ENCODE results near the gene ASXL1.

ASXL1 gene

DNA sequence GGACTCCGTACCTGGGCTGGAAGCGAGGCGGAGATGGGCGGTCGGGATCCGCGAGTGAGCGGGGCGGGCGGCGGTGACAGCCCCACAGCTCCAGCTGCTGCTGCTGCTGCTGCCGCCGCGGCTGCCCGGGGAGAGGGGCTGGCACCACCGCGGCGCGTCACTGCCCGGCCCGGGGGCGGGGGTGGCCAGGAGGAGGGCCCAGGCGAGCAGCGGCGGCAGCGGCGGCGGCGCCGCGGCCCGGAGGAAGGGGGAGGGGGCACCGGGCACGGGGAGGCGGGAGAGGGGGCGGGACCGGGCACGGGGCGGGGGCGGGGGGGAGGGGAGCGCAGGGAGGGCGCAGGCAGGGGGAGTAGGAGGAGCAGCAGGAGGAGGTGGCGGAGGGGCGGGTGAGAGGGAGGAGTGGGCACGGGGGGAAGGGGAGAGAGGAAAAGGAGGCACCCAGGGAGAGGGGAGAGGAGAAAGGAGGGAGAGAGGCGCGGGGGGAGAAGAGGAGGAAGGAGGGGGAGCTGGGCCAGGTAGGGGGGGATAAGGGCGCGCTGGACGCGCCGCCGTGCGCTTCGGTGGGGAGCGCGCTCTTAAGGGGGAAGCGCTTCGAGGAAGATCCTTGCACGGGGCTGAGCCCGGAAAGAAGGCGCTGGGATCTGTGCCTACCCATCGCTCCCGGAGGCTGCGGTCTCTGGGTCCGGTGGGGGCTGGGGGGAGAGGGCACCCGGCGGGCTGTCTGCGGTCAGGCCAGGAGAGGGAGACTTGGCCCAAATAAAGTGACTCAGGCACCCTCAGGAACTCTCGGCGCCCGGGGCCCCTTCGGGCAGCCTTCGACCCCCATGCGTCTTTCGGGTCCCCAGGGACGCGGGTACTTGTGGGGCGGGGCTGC is 125.5 kb downstream of the ASXL1 start:
- DNase-seq: peak; percentile 90

DNA sequence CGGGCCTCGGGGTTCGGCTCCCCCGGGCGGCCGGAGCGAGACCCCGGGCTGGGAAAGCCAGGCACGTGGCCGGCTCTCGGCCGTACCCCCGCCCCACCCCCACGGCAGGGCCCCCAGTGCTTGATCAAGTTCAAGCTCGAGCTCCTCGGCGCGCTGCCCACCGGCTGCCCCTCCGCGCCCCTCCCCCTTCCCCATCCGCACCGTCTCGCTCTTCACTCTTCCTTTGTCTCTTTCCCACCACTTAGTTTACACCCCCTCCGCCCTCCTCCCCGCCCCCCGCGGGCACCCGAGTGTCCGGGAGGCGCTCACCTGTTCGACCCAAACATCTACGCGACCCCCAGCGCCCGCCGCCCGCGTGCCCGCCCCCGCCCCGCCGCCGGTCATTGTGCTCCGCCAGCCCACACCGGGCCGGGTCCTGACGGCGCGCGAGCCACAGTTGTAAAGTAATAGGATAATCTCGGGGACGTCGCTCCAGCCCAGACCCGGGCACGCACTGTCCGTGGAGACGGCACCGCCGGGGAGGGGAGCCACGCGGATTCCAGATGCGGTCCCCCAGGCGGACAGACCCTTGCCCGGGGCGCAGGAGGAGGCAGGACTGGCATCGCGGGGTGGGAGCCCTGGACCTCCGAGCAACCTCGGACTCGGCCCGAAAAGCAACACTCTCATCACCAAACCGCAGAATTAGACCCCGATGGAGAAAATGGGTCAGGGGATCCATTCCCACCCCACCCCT is 126.3 kb downstream of the ASXL1 start:
- peak; percentile 83 for DNase-seq

DNA sequence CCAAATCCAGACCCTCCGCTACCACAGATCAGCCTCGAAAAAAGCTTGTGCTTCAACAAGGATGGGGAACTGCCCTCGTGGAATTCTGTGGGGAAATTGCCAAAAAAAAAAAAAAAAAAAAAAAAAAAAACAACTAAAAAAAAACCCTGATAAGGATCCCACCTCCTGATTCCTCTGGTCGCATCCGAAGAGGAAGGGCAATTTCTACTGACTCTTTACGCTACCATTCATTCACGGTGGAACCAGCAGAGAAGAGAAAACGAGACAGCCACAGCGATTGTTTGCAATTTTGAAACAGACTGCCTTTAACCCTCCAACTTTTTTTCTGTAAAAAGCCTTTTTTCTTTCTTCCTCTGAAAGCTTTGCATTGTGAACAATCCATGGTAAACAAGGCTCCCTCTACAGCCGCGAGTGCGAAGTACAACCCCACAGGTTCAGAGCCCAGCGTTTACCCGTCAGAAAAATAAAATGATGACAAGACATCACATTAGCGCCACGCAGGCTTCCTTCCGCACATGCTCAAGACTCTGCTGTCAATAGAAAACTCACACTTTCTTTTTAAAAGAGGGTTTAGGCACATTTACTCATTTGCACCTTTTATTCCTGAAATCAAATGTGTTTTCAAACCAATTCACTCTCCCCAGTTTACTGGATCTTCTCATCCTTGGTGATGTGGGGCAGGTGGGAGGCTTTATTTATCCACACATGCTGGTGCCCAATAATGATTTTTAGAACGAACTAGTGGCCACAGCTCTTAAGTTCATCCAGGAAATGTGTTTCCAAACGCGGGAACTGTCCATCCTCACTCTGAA is 127.0 kb downstream of the ASXL1 start:
- DNase-seq: peak; percentile 80

DNA sequence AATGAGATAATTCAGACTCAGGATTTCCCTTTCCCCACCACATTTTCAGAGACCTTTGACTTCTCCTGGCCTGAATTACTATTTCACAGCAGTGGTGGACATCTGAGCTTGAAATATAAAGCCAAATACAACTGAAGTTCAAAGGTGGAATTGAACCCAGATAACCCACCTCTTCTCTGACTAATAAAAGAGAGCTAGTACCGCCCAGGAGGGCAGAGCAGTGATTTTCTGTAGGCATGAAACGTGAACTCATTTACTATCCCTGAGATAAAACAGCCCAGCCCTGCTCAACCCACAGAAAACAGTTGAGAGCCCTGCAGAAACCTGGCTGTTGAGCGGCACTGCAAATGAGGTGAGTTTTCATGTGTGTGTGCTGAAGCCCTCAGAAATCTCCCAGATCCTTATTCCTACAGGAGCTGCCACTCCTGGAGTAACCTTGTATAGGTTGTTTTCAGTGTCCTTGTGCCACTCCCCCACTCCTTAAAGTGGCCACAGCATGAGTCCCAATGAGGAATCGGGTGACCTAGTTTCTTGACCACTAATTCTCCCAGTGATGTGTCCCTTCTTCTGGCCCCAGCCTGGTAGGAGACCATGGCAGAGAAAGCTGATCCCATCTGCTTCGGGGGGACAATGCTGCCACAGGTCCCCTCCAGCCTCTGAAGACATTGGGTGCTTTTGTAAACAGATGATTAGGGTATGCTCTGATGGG is 127.8 kb downstream of the ASXL1 start:
- DNase-seq: no peak

DNA sequence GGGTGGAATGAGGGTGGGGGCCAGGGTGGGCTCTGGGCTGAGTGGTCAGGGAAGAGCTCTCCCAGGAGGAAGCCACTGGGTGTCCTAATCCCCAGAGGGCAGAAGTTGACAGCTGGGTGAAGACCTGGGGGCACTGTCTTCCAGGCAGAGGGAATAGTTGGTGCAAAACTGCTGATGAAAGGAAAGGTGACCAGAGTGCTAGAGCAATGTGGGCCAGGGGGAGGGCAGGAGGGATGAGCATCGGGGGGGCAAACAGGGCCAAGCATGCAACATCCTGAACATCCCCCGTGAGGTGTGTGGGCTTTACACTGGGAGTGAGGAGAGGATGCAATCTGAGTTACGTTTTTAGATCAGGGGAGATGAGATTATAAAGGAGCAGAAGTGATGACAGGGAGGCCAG is 129.2 kb downstream of the ASXL1 start:
- DNase-seq: no peak

DNA sequence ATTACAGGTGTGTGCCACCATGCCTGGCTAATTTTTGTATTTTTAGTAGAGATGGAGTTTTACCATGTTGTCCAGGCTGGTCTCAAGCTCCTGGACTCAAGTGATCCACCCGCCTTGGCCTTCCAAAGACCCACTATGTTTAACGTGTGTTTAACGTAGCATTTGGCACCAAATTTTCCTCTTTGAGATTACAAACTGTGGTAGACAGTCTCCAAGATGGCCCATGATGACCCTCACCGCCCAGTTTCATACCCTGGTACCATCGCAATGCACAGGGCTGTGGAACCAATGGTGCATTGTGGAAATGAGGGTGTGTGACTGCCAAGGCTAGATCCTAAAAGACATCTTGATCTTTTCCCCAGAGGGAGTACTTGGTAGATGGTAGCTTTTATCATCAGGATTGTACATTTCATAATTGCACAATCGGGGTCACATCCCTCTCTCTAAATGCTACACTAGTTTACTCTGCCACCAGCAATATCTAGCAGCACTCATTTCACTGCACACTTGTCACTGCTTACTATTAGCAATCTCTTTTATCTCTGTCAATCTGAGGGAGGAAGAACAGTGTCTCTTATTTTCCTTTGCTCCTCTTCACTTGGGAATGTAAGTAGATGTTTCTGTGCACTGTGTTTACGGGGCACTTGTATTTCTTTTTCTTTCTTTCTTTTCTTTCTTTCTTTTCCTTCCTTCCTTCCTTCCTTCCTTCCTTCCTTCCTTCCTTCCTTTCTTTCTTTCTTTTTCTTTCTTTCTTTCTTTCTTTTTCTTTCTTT is 130.1 kb downstream of the ASXL1 start:
- no peak for DNase-seq
